Tibial nerve (tissue), 4 donors: ENCODE measurements around the gene RIOK3.
"Not testable (repeated sequence)": the region's sequence is repeated elsewhere in the genome, so short reads cannot be mapped to it uniquely, and the experiment has no call there.

Source experiments
- CTCF ChIP-seq, 5 experiments: fragments of 200-600 bp in 3 of 5; fragments of 450-650 bp in 2 of 5; sonication (generic) in 3 of 5; IDR thresholded peaks; one replicate each; pipeline ENCODE4 v1.5.1; 2016 to 2019; ENCODE audit warnings: antibody characterized with exemption in 5 of 5, mild to moderate bottlenecking in 3 of 5, moderate library complexity in 2 of 5
- EP300 ChIP-seq, 2 donors: sonication (generic); formaldehyde crosslinking; IDR thresholded peaks; one replicate each; pipeline ENCODE4 v1.6.1; 2017; ENCODE audit warnings: antibody characterized with exemption in 2 of 2, mild to moderate bottlenecking in 1 of 2
- POLR2A ChIP-seq, 2 donors: fragments of 450-650 bp; IDR thresholded peaks; one replicate each; pipeline ENCODE4 v1.6.1; 2017; ENCODE audit warnings: antibody characterized with exemption in 2 of 2, mild to moderate bottlenecking in 2 of 2, moderate library complexity in 2 of 2

- not testable (repeated sequence) for TF ChIP-seq CTCF, POLR2A, EP300 (IDR thresholded peaks at IDR 0.05)
Observed at GRCh38 chr18:23429538-23429937, 23.5 kb upstream of the RIOK3 start.
